OCI-LY3 (cell line): ENCODE measurements around the gene NCCRP1.

Experiments used
- EZH2phosphoT487 ChIP-seq: fragments of 200-600 bp; shearing (Covaris generic); IDR thresholded peaks from 2 replicates; pipeline ENCODE4 v1.6.1; 2018; ENCODE audit warnings: antibody characterized with exemption, mixed run types, low read depth
- TF ChIP-seq, protein P1 (sequence below): fragments of 200-600, 300-600 bp; sonication (generic); IDR thresholded peaks from 2 replicates; pipeline ENCODE4 v1.5.1; 2014; ENCODE audit warnings: antibody characterized with exemption, low read length, low read depth

DNA sequence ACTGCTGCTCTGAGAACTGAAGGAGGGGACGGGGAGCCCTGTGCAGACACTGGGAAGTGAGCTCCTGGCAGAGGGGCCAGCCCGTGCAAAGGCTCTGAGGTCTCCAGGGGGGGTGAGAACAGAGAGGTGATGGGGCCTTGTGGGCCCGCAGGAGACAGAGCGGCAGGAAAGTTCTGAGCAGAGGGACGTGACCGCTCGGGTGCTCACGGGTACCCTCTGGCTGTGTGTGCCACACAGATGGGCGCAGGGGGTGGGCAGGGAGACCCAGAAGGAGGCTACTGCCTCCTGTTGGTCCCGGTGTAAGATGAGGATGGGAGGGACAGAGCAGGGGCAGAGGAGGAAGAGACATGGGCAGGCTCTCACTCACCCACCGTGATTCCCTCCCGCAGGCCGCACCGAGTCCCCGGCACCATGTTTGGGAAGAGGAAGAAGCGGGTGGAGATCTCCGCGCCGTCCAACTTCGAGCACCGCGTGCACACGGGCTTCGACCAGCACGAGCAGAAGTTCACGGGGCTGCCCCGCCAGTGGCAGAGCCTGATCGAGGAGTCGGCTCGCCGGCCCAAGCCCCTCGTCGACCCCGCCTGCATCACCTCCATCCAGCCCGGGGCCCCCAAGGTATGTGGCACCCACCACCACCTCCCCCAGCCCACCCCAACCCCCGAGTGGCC, 27.5 kb upstream of the NCCRP1 start:
- TF ChIP-seq, protein P1, sequence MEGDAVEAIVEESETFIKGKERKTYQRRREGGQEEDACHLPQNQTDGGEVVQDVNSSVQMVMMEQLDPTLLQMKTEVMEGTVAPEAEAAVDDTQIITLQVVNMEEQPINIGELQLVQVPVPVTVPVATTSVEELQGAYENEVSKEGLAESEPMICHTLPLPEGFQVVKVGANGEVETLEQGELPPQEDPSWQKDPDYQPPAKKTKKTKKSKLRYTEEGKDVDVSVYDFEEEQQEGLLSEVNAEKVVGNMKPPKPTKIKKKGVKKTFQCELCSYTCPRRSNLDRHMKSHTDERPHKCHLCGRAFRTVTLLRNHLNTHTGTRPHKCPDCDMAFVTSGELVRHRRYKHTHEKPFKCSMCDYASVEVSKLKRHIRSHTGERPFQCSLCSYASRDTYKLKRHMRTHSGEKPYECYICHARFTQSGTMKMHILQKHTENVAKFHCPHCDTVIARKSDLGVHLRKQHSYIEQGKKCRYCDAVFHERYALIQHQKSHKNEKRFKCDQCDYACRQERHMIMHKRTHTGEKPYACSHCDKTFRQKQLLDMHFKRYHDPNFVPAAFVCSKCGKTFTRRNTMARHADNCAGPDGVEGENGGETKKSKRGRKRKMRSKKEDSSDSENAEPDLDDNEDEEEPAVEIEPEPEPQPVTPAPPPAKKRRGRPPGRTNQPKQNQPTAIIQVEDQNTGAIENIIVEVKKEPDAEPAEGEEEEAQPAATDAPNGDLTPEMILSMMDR: no peak
- no peak for TF ChIP-seq EZH2phosphoT487
